ENCODE results near the gene FREM1. TPM values are rescaled to one million over a fixed set of nuclear protein-coding genes. Genes with fewer than 3 reads are reported as not detected.

FREM1 gene
- total and polyA plus RNA-seq, 2 donors (not counting 1 experiment from before 2014, with no cell fraction given) = not detected

DNA sequence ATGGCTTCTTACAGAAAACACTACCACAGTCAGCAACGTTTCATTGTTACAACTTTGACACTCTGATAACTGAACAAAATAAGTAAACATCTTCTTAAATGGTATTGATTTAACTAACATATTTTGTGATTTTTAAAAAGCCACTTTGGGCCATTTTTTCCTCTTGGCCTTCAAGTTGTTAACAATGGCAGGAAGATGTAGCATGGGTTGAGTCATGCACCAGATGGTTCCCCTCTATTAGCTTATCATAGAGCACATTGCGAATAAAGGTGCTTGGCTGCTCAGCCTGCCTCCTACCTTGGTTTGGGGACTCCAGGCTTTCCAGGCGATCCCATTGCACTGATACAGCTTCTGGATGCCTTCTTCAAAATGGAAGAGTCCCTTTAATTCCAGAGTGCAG, 163.6 kb downstream of the FREM1 start:
- Histone ChIP-seq H3K9me3 (ENCODE audit: control extremely low read depth in 1 of 3, control insufficient read depth in 2 of 3, insufficient read depth in 1 of 3, low read length in 2 of 3) (no peaks in the 10 kb centered on the region), H3K4me1 (ENCODE audit: control insufficient read depth in 2 of 2, insufficient read depth in 2 of 2, low read length in 2 of 2) (no peaks in the 10 kb centered on the region), H3K36me3 (replicated peaks in 1 of 2; ENCODE audit: control extremely low read depth in 1 of 2, control insufficient read depth in 1 of 2, extremely low read depth in 1 of 2, insufficient read depth in 2 of 2, low read length in 1 of 2) (no peaks in the 10 kb centered on the region), H3K27ac (ENCODE audit: low read length in 2 of 2) (no peak overlapping the region), H3K4me3 (ENCODE audit: control extremely low read depth in 1 of 5, extremely low read depth in 1 of 5, insufficient read depth in 1 of 5, low read depth in 2 of 5, low read length in 4 of 5) (no peak overlapping the region), H2AFZ (ENCODE audit: insufficient read depth, low read depth, low read length, poor library complexity, severe bottlenecking) (no peak overlapping the region), H4K20me1 (ENCODE audit: control insufficient read depth, insufficient read depth, low read length, poor library complexity, severe bottlenecking) (no peaks in the 10 kb centered on the region), H3K4me2 (replicated peaks; ENCODE audit: low read depth, low read length, poor library complexity, severe bottlenecking) (no peak overlapping the region), H3K27me3 (replicated peaks in 1 of 4; ENCODE audit: control extremely low read depth in 1 of 4, control insufficient read depth in 3 of 4, insufficient read depth in 4 of 4, low read length in 3 of 4) (peaks cover 0 to 7% (median 0%) of the 10 kb centered on the region in 4 experiments), H3K79me2 (ENCODE audit: control insufficient read depth, insufficient read depth, low read length) (no peaks in the 10 kb centered on the region), H3K9ac (ENCODE audit: low read length) (no peak overlapping the region)
- ChIA-PET POLR2A (no interaction called here), CTCF (no interaction called here)
- DNase-seq = no peak
- Mint-ChIP-seq H3K4me3 (no peak overlapping the region), H3K27ac (no peak overlapping the region), H3K4me1 (no peaks in the 10 kb centered on the region), H3K9me3 (ENCODE audit: insufficient read depth) (peaks cover 2% of the 10 kb centered on the region), H3K27me3 (peaks cover 42% of the 10 kb centered on the region)
- no peak for ATAC-seq (ENCODE audit: low read depth)
- no peak for TF ChIP-seq EZH2 (IDR thresholded peaks at IDR 0.05; ENCODE audit: borderline replicate concordance, insufficient read depth, low read depth, low read length, poor library complexity, severe bottlenecking)
- TF ChIP-seq, protein P1, sequence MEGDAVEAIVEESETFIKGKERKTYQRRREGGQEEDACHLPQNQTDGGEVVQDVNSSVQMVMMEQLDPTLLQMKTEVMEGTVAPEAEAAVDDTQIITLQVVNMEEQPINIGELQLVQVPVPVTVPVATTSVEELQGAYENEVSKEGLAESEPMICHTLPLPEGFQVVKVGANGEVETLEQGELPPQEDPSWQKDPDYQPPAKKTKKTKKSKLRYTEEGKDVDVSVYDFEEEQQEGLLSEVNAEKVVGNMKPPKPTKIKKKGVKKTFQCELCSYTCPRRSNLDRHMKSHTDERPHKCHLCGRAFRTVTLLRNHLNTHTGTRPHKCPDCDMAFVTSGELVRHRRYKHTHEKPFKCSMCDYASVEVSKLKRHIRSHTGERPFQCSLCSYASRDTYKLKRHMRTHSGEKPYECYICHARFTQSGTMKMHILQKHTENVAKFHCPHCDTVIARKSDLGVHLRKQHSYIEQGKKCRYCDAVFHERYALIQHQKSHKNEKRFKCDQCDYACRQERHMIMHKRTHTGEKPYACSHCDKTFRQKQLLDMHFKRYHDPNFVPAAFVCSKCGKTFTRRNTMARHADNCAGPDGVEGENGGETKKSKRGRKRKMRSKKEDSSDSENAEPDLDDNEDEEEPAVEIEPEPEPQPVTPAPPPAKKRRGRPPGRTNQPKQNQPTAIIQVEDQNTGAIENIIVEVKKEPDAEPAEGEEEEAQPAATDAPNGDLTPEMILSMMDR (IDR thresholded peaks at IDR 0.05) = no peak
- WGBS (ENCODE audit: insufficient coverage) = 100% methylated on average over 1 of the region's 3 CpGs
- intact Hi-C loops (cut with micrococcal nuclease) = no loop called here

DNA sequence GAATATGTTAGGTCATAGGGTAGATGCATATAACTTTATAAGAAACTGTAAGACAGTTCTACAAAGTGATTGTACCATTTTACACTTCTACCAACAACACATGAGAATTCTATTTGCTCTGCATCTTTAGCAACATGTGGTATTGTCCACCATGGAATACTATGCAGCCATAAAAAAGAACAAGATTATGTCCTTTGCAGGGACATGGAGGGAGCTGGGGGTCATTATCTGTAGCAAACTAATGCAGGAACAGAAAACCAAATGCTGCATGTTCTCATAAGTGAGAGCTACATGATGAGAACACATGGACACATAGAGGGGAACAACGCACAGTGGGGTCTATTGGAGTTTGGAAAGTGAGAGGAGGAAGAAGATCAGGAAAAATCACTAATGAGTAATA, 165.5 kb downstream of the FREM1 start:
- Mint-ChIP-seq H3K27ac (no peak overlapping the region), H3K27me3 (peaks cover 35% of the 10 kb centered on the region)

More for the DNA sequence above, 165.5 kb downstream of the FREM1 start:
- Histone ChIP-seq H2AFZ (ENCODE audit: insufficient read depth, low read depth, low read length, poor library complexity, severe bottlenecking) (no peak overlapping the region), H3K27me3 (replicated peaks in 1 of 4; ENCODE audit: control extremely low read depth in 1 of 4, control insufficient read depth in 3 of 4, insufficient read depth in 4 of 4, low read length in 3 of 4) (peaks cover 0 to 5% (median 0%) of the 10 kb centered on the region in 4 experiments), H3K9ac (ENCODE audit: low read length) (no peak overlapping the region), H3K4me3 (ENCODE audit: control extremely low read depth in 1 of 5, extremely low read depth in 1 of 5, insufficient read depth in 1 of 5, low read depth in 2 of 5, low read length in 4 of 5) (no peak overlapping the region), H3K4me2 (replicated peaks; ENCODE audit: low read depth, low read length, poor library complexity, severe bottlenecking) (no peak overlapping the region), H4K20me1 (ENCODE audit: control insufficient read depth, insufficient read depth, low read length, poor library complexity, severe bottlenecking) (no peaks in the 10 kb centered on the region), H3K27ac (ENCODE audit: low read length in 2 of 2) (no peak overlapping the region), H3K4me1 (ENCODE audit: control insufficient read depth in 2 of 2, insufficient read depth in 2 of 2, low read length in 2 of 2) (no peaks in the 10 kb centered on the region), H3K79me2 (ENCODE audit: control insufficient read depth, insufficient read depth, low read length) (no peaks in the 10 kb centered on the region), H3K36me3 (replicated peaks in 1 of 2; ENCODE audit: control extremely low read depth in 1 of 2, control insufficient read depth in 1 of 2, extremely low read depth in 1 of 2, insufficient read depth in 2 of 2, low read length in 1 of 2) (no peaks in the 10 kb centered on the region), H3K9me3 (ENCODE audit: control extremely low read depth in 1 of 3, control insufficient read depth in 2 of 3, insufficient read depth in 1 of 3, low read length in 2 of 3) (no peaks in the 10 kb centered on the region)
- peaks cover 2% of the 10 kb centered on the region for H3K9me3 Mint-ChIP-seq (ENCODE audit: insufficient read depth)
- intact Hi-C loops (cut with micrococcal nuclease) = no loop called here
- ChIA-PET CTCF (interaction anchor here (0.9 kb wide), 1 partner anchor 24 kb away, joined by 3 read pairs; no protein-coding TSS in a partner anchor), POLR2A (no interaction called here)
- no peaks in the 10 kb centered on the region for H3K4me1 Mint-ChIP-seq
- no CpG with 5 or more reads among the region's 1 CpG for WGBS (ENCODE audit: insufficient coverage)
- no peak for ATAC-seq (ENCODE audit: low read depth)
- no peak overlapping the region for H3K4me3 Mint-ChIP-seq
- no peak for DNase-seq
- TF ChIP-seq, protein P1 (IDR thresholded peaks at IDR 0.05) = no peak
- no peak for TF ChIP-seq EZH2 (IDR thresholded peaks at IDR 0.05; ENCODE audit: borderline replicate concordance, insufficient read depth, low read depth, low read length, poor library complexity, severe bottlenecking)
